Measurements from ENCODE around the gene OTOA. TPM values are rescaled to one million over a fixed set of nuclear protein-coding genes. Genes with fewer than 3 reads are reported as not detected.
"Not testable (repeated sequence)": the region's sequence is repeated elsewhere in the genome, so short reads cannot be mapped to it uniquely, and the experiment has no call there.

The OTOA gene
- total RNA-seq, 1 donor from 2014 or later = 0.92 TPM

DNA sequence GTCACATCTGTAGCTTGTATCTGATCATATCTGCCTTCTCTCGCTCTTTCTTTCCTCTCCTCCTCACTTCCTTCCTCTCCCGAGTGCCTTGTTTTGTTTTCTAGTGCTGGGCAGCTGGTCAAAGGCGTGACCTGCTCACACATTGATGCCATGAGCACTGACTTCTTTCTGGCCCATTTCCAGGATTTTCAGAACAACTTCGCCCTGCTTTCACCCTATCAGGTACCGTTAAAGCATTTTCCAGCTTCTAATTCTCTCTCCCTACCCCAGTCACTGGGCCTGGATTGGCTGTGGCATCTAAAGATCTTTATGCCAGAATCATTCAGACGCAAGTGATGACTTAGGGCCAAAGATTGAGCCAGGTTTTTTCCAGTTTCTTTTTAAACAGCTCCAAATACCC, 55.5 kb downstream of the OTOA start:
- ATAC-seq (no peak), DNase-seq (no peak)
- Histone ChIP-seq H3K27me3 (ENCODE audit: low read depth) (no peaks in the 10 kb centered on the region), H3K4me3 (no peak overlapping the region), H3K36me3 (no peaks in the 10 kb centered on the region), H3K4me1 (no peaks in the 10 kb centered on the region), H3K27ac (no peak overlapping the region), H3K9me3 (no peaks in the 10 kb centered on the region)
- TF ChIP-seq, protein P1, sequence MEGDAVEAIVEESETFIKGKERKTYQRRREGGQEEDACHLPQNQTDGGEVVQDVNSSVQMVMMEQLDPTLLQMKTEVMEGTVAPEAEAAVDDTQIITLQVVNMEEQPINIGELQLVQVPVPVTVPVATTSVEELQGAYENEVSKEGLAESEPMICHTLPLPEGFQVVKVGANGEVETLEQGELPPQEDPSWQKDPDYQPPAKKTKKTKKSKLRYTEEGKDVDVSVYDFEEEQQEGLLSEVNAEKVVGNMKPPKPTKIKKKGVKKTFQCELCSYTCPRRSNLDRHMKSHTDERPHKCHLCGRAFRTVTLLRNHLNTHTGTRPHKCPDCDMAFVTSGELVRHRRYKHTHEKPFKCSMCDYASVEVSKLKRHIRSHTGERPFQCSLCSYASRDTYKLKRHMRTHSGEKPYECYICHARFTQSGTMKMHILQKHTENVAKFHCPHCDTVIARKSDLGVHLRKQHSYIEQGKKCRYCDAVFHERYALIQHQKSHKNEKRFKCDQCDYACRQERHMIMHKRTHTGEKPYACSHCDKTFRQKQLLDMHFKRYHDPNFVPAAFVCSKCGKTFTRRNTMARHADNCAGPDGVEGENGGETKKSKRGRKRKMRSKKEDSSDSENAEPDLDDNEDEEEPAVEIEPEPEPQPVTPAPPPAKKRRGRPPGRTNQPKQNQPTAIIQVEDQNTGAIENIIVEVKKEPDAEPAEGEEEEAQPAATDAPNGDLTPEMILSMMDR (IDR thresholded peaks at IDR 0.05) = no peak
- intact Hi-C loops (cut with DNase I) = no loop called here

DNA sequence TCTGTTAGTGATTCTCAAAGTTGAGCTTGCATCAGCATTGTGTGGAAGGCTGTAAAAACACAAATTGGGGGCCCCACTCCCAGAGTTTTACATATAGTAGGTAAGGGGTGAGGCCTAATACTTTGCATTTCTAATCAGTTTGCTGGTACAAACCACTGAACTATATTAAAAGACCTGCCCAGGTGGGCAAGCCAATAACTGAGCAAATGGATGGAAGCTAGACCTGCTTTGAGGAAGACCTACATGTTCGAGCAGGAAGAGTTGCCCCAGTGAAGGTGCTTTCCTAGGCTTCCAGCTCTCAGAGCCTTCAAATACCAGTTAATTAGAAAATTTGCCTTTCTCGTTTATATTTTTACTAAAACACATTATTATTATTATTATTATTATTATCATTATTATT, 56.8 kb downstream of the OTOA start:
- intact Hi-C loops (cut with DNase I) = no loop called here
- Histone ChIP-seq H3K27me3 (ENCODE audit: low read depth) (no peaks in the 10 kb centered on the region), H3K9me3 (no peaks in the 10 kb centered on the region), H3K4me1 (no peaks in the 10 kb centered on the region), H3K27ac (no peak overlapping the region), H3K36me3 (no peaks in the 10 kb centered on the region), H3K4me3 (no peak overlapping the region)
- no peak for DNase-seq
- TF ChIP-seq, protein P1 (IDR thresholded peaks at IDR 0.05) = no peak
- no peak for ATAC-seq

DNA sequence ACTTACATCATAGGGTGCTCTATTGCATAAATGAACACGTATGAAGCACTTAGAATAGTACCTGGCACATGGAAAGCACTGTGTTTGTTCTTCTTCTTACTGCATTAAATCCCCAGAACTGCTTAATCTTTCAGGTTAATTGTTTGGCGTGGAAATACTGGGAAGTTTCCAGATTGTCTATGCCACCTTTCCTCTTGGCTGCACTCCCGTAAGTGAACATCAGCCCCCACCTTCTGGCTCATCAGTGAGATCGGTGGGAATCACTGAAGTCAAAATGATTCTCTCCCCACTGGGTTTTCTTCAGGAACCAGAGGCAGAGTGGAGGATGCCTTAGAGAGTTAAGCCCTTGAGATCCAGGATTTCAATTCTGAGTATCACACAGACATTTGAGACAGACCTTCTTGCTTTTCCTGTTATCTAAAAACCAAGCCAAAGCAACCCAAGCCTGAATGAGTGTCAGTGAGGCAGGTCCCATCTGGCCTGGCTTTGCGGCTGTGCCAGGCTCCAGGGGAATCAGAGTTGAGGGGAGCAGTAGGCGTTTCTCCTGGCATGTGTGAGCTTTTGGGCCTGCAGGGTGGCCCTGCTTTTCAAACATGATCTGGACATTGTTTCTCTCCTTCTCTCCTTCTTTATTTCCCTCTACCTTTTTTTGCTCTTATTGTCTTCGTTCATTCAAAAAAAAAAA, 59.1 kb downstream of the OTOA start:
- Histone ChIP-seq H3K36me3 (no peaks in the 10 kb centered on the region), H3K4me1 (no peaks in the 10 kb centered on the region), H3K27ac (no peak overlapping the region), H3K27me3 (ENCODE audit: low read depth) (no peaks in the 10 kb centered on the region), H3K4me3 (no peak overlapping the region), H3K9me3 (no peaks in the 10 kb centered on the region)
- intact Hi-C loops (cut with DNase I) = no loop called here
- ATAC-seq (no peak), DNase-seq (no peak)
- TF ChIP-seq, protein P1 (IDR thresholded peaks at IDR 0.05) = no peak

DNA sequence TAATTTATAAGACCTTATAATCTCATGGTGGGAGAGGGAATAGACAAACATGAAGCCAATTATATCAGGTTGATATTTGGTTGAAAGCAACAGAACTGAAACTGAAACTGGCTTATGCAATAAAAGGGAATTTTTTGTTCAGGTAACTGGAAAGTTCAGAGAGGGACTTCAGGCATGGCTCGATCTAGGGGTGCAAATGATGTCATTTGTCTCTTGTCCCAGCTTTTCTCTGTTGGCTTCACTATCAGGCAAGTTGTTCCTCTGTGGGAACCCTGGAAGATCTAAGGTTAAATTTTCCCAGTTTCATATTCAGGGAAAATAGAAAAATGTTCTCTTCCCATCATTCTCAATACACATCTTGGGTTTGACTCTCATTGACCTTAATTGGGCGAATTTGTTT, 59.8 kb downstream of the OTOA start:
- no peak overlapping the region for H3K4me3 ChIP-seq
- intact Hi-C loops (cut with DNase I) = no loop called here
- TF ChIP-seq, protein P1 (IDR thresholded peaks at IDR 0.05) = no peak
- no peak for ATAC-seq
- no peaks in the 10 kb centered on the region for H3K9me3 ChIP-seq
- no peaks in the 10 kb centered on the region for H3K36me3 ChIP-seq
- no peak for DNase-seq
- H3K4me1 ChIP-seq = no peaks in the 10 kb centered on the region
- no peak overlapping the region for H3K27ac ChIP-seq
- H3K27me3 ChIP-seq (ENCODE audit: low read depth) = no peaks in the 10 kb centered on the region

DNA sequence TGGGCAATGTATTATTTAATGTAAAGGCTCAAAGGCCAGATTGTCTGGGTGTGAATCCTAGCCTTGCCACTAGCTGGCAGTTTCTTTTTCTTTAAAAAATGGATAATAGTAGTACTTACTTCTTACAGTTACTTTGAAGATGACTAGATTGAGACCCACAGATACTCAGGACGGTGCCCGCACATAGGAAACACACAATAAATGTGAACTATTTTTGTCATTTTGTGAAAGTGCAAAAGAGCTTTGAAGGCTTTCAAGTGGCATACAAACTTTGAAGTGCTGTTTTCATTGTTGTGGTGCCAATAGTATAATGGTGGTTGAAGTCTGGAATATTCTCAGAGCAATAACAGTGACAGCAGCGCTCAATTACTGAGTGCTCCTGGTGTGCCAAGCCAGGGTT, 63.6 kb downstream of the OTOA start:
- DNase-seq = no peak
- no peaks in the 10 kb centered on the region for H3K36me3 ChIP-seq
- H3K4me3 ChIP-seq = no peak overlapping the region
- no peak for ATAC-seq
- TF ChIP-seq, protein P1 (IDR thresholded peaks at IDR 0.05) = no peak
- H3K9me3 ChIP-seq = no peaks in the 10 kb centered on the region
- no peaks in the 10 kb centered on the region for H3K4me1 ChIP-seq
- intact Hi-C loops (cut with DNase I) = no loop called here
- H3K27me3 ChIP-seq (ENCODE audit: low read depth) = no peaks in the 10 kb centered on the region
- H3K27ac ChIP-seq = no peak overlapping the region

DNA sequence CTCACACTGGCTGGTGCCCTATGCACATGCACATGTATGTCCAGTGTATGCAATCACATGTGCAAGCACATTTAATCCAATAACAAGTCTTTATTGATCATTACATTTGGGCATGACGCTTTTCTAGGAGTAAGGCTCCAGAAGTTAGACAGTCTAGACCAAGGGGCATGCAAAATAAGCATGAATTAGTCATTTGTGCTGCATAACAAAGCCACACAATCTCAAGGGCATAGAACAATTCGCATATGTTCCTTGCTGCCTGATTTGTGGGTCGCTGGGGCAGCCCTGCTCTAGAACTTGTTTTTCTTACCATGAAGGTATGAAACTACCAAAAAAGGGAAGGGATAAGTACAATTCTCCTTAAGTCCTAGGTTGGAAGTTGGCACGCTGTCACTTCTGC, 67.5 kb downstream of the OTOA start:
- ATAC-seq; DNase-seq; H3K36me3 ChIP-seq; intact Hi-C loops (cut with DNase I); H3K4me3 ChIP-seq; H3K27me3 ChIP-seq (ENCODE audit: low read depth); H3K9me3 ChIP-seq; H3K27ac ChIP-seq; H3K4me1 ChIP-seq: not testable (repeated sequence)

DNA sequence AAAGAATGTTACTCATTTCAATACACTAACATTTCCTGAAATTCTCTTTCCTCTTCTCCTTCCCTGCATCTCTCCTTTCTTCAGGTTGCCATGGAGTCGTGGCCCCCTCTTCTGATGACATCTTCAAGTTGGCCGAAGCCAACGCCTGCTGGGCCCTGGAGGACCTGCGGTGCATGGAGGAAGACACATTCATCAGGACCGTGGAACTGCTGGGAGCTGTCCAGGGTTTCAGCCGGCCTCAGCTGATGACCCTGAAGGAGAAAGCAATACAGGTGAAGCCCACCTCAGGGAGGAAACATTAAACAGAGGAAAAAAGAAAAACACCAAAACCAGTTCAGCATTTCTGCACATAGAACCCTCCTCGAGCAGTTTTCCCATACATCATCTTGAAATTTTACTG, 76.9 kb downstream of the OTOA start:
- H3K4me3 ChIP-seq; H3K36me3 ChIP-seq; H3K9me3 ChIP-seq; H3K4me1 ChIP-seq; DNase-seq; intact Hi-C loops (cut with DNase I); H3K27me3 ChIP-seq (ENCODE audit: low read depth); H3K27ac ChIP-seq; ATAC-seq: not testable (repeated sequence)

DNA sequence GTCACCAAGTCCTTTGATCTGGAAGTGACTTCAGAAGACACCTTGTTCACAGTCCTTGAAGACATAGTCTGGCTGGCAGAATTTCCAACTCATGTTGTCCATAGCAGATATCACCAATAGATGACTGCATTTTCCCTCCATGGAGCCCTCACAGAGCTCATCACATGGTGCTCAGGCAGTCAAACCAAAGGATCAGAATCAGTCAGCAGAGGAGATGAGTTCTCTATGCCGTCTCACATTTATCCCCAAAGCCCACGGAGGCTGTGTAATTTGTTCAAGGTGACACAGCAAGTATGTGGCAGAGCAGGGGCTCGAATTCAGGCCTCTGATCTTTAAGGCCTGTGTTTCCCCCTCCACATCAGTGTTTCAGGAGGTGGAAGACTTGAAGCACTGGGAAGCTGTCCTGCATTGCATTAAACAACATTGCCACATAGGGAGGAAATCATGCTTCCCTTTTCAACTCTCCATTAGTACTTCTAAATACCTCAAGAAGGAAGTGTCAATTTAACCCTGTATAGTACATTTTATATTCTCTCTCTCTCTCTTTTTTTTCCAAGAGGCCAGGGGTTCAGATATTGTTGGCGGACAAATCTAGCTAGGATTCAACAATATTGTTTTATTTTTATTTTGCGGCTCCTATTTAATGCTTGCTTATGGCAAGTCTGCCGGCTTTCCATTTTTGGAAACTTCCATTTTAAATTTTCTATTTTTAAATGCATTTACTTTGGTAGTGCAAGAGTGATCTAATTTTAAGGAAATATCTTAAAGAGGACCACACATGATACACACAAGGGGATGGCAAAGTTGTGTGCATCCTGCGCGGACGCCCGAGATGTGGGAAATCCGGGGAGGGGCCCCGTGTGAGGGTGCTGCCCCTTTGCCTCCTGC, 92.7 kb downstream of the OTOA start:
- intact Hi-C loops (cut with DNase I); H3K4me1 ChIP-seq; H3K9me3 ChIP-seq; DNase-seq; H3K27me3 ChIP-seq (ENCODE audit: low read depth); H3K4me3 ChIP-seq; H3K27ac ChIP-seq; H3K36me3 ChIP-seq: not testable (repeated sequence)
- ATAC-seq = peak; percentile 57 to 74
